HG02571 (cell line): ENCODE results near the gene LPAR6.
"Not testable (repeated sequence)": the region's sequence is repeated elsewhere in the genome, so short reads cannot be mapped to it uniquely, and the experiment has no call there.

Experiments used
- ATAC-seq: cut with Tn5 transposase; IDR thresholded peaks from one replicate; pipeline ENCODE4 v1.9.1; 2021; ENCODE audit warnings: mild to moderate bottlenecking, moderate library complexity; ENCODE audit not compliant: unreplicated experiment

Gene LPAR6, protein sequence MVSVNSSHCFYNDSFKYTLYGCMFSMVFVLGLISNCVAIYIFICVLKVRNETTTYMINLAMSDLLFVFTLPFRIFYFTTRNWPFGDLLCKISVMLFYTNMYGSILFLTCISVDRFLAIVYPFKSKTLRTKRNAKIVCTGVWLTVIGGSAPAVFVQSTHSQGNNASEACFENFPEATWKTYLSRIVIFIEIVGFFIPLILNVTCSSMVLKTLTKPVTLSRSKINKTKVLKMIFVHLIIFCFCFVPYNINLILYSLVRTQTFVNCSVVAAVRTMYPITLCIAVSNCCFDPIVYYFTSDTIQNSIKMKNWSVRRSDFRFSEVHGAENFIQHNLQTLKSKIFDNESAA

DNA sequence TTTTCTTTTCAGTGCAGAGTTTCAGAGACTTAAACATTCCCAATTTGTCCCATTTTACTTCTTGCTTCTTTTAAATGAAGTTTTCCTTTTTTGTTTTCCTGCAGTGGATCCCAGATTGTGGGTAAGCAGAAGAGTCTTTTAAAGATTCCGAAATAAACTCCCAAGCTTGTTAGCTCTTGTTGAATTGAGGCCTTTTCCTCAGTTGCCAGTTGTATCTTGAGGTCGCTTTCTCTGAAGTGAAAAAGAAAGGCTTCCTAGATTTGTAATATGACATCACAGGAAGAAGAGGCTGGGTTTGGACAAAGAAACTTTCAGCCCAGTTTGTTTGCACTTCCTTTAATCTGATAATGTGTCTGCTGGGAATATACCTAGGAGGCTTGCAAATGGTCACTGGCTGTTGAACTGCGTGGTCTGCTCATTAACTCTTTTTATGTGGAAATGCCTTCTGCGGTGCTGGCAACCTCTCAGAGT is at the start of gene LPAR6:
Gene LPAR6 (minus strand): TSS at position 233 of the 471 bp plus-strand sequence. CDS start 690 bp downstream, outside the sequence.
- no peak for ATAC-seq

DNA sequence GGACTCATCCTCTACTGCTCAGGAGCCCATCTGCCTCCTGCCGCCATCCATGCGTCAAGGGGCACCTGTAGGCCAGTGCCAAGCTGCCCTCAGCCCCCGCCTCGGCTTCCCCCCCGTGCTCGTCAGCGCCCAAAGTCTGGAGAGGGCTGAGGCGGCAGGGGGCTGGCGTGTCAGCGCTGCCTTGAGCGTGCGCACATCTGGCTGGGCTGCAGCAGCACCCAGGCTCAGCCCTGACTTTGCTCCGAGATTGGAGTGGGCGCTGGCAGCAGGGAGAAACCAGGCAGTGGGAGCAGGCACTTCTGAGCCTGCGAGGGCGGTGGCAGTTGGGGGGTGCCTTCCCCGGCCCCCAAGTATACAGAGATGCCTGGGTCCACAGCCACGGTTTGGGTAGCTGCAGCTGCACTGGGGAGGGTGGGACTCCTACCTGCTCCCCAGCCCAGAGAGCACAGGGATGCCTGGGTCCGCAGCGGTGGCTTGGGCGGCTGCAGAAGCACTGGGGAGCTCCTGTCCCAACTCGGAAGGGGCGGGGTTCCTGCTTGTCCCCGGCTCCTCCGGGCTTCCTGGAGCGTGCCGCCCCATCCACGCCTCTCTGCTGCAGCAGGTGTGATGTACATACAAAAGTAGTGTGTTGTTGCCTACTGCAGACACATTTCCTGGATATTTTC is 44.8 kb upstream of the LPAR6 start:
- ATAC-seq = no peak

DNA sequence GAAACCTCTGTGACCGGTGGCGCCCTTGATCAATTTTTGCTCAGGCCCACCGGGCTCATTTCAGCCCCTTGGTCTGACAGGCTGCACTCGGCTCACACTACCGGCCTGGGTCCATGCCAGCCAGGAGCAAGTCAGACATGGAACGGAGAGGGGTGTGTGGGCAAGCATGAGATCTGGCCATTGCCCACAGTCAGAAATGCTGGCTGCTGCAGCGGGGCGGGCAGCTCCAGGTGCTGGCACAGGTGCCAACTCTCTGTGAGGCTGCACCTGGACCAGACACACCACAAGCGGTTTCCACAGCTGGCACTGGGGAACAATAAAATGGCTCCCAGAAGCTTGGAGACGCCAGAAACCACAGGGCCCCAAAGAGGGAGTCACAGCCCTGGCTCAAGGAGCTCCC is 43.6 kb upstream of the LPAR6 start:
- no peak for ATAC-seq

DNA sequence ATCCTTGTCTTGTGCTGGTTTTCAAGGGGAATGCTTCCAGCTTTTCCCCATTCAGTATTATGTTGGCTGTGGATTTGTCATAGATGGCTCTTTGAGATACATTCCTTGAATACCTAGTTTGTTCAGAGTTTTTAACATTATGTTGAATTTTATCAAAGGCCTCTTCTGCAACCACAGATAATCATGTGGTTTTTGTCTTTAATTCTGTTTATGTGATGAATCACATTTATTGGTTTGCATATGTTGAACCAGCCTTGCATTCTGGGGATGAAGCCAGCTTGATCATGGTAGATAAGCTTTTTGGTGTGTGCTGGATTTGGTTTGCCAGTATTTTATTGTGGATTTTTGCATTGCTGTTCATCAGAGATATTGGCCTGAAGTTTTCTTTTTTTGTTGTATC is 38.3 kb upstream of the LPAR6 start:
- not testable (repeated sequence) for ATAC-seq

DNA sequence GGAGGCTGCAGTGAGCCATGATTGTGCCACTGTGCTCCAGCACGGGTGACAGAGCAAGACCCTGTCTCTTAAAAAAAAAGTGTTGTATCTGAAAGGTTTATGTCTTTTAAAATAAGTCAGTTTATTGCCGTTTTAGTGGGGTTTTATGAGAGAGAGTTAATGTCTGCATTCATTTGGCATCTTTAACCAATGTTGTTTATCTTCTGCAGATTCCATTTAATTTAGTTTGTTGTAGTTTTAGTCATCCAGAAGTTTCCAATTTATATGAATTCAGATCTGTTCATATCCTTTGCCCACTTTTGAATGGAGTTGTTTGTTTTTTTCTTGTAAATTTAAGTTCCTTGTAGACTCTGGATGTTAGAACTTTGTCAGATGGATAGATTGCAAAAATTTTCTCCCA is 36.7 kb upstream of the LPAR6 start:
- no peak for ATAC-seq

DNA sequence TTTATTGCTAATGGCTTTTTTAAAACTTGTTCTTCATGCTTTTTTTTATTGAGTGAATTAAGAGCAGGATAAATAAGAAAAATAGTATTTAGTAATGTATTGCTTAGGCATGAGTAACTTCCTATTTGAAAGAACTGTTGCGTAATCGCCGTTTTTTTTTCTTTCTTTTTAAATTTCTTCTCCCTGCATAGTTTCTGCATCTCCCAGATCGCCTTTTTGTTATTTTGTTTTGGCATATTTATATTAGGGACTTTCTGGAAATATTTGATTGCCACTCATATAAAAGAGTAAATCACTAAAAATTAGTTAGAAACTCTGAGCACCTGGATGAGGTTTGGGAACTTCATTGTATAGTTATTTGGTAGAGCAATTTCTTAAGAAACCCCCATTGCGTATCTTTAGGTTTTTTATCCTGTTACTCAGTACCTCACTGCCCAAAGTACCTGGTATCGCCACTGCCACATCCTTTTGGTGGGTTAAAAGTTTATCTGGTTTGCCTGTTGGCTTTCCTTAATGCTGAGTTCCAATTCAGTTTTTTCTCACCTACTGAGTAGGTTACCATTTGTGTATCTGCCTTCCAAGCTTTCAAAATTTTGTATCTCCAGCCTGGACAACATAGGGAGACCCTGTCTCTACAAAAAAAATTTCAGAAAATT is 36.2 kb upstream of the LPAR6 start:
- ATAC-seq = no peak

DNA sequence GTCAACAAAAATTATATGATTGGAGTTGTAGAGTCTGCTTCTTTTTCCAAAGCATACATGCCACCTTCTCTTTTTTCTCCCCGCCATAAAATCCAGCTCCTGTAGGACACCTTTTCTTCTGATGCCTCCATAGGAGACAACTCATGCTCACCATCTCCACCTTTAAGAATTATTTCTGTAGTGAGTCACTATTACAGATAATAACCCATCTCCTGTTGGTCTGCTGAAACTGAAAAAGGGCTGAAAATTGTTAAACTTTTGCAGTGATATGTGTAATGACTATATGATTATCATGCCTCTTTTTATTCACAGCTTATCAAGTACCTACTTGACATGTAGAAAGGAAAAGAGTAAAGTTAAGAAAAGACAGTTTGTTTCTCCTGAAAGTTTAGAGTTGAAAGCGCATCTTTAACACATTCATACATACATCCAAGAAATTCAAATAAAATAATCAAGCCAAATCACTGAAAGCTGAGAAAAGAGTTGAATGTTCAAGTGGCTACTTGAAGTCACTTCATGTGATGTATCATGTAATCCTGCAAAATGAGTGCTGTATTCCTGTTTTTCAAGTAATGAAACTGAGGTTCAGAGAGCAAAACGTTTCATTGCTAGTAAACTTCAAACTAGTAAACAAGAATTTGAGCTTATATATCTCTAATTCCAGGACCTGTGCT is 35.5 kb upstream of the LPAR6 start:
- ATAC-seq = no peak

DNA sequence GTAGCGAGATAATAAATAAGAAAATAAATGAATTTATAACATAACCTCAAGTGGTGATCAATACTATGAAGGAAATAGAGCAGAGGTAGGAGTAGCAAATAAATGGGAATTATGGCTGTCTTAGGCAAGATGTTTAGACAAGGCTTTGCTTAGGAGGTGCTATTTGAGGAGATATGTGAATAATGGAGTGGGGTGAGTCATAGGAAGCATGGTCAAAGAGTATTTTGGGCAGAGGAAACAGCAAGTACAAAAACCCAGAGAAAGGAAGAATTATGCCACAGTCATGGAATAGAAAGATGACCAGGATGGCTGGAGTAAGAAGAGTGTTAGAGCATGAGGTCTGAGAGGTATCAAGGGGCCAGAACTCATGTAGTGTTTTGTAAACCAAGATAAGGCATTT is 33.6 kb upstream of the LPAR6 start:
- ATAC-seq = no peak

DNA sequence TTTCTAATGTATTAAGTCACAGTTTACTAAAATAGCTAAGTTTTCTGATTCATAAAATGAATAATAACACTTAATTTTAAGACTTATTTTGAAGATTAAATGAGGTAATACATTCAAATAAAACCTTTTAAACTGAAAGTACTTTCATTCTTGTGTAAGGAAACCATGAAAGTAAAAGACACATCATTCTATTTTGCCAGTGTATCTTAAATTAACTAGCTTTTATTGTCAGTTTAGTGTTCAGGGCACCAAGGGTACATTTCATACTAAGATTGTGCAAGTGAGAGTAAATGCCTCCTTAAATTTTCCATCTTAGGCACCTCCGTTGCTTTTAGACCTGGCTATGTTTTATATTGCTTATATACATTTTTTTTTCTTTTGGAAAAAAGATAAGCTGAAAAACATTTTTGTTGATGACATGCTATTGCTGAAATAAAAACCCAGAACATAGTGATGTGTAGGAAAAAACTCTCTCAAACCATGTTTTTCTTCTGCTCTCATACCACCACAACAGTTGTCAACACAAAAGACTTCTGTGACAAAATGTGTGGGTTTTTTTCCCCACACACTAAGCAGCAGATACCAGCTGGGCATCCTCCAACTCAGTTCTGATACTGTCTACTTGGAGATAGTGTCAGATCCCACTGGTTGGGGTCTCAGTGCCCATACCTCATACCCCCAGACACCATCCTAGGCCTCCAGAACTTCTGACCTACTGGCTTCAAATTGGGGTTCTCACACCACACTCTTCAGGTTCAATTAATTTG is 30.7 kb upstream of the LPAR6 start:
- no peak for ATAC-seq

DNA sequence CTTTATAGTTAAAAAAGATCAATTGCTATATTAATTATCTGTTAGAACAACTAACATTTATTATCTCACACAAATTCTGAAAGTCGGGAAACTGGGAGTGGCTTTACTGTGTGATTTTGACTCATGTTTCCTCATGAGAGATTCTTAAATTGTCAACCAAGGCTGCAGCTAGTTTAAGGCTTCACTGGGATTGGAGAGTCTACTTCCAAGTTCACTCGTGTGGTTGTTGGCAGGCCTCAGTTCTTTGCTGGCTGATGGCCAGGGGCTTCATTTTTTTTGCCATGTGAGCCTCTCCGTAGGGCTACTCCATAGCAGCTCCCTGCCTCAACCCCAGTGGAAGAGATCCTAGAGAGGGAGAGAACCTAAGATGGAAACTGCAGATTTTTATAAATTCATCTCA is 24.5 kb upstream of the LPAR6 start:
- ATAC-seq = no peak

DNA sequence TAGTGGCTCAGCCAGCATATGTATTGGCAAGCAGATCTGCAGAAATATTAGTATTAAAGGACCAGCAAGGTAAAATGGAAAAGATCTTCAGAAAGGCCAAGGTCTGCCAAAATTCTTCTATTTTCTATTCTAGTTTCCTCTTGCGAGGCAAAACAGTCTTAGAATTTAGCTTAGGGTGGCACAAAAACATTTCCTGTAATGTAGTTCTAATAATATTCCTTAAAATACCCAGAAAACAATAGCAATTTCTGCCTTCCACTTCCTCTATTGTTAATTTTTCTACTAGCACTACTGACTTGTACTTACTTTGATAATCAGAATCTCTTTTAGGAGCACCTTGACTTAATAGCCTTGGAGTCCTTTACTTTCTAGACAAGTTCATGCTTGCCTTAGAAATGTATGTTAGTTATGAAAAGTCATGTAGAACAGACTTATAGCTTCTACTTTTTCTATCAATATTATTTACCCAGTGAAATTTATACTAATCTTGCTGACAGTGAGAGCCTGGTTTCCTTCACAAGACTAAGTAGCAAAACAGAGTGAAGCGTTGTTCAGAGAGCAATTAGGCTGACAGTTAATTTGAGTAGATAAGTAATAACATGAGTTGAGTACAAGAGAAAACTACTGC is 23.9 kb upstream of the LPAR6 start:
- ATAC-seq = no peak

DNA sequence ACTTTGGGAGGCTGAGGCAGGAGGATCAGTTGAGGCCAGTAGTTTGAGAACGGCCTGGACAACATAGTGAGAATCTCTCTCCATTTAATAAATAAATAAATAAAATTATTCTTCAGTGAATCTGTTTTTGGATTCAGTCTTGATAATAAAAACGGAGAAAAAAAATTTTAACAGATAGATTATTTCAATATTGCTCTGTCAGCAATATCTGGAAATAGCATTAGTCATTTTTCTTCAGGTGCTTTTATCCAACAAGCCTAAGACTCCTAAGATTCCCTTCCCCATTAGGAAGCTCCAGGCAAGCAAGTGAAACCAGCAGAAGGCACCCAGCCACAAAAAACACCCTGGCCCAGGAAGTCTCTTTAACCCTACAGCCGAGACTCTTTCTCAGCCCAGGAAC is 21.3 kb upstream of the LPAR6 start:
- no peak for ATAC-seq

DNA sequence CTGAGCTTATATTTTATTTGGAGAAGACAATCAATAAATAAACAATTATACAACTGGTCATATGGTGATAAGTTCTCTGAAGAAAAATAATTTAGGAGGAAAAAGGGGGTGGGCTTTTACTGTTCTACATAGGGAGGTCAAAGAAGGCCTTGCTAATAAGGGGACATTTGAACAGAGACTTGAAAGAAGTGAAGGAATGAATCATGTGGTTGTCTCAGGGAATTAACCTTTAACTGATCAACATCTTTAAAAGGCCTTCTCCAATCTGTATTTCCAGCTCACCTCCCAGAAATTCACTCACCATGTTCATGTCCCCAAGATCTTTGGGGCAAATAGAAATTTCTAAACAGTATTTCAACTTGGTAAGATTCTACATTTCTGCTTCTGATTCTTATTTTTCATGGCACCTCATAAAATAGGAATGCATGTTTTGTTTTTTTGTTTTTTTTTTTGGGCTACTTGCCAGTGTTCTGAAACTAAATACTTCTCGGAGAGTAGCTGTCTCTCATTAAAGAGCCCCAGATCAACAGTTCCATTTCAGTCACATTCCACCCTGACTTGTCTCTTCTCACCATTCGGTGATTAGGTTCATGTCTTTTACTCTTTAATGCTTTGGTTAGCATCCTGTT is 19.2 kb upstream of the LPAR6 start:
- no peak for ATAC-seq

DNA sequence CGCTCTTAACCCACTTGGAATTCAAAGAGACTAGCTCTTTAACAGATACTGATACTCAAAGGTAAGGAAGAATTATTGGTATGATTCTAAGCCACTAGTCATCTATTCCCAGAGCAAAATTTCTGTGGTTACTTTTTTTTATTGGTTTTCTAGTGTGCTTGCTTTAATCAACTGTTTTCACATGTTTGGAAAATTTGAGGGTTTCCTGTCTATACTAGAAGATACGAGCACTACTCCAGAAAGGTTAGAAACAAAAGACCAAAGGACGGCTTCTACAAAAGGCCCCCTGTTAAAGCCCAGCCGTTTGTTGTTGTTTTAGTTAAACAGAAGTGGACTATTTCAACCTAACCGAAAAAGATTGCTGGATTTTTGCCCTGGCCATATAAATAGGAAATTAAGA is 18.5 kb upstream of the LPAR6 start:
- no peak for ATAC-seq

DNA sequence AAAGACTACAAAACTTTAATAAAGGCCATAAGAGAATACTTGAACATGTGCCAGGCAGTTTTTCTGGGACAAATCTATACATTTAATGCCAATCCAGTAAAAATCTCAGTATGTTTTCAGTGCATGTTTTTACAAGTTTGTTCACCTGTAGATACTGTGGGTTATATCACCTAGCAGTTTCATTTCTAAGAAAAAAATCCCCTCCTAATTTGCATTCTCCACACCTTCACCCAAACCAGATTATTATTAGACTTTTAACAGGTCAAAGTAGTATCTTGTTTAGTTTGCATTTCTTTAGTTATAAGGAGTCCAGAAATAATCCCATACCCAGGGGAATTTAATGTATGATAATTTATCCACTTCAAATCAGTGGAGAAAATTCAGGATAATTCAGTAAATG is 17.0 kb upstream of the LPAR6 start:
- no peak for ATAC-seq

DNA sequence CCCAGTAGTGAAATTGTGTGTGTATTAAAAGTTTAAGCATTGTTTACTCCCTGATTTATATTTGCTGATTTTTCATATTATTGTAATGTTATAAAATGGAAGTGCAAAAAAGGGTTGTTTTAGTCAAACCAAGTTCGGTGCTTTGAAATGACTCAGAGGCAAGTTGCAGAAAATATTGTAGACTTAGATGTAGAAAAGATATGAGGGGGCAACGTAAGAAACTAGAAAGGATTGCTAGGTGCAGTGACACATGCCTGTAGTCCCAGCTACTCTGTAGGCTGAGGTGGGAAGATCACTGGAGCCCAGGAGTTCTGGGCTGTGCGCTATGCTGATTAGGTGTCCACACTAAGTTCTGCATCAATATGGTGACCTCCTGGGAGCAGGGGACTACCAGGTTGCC is 16.1 kb upstream of the LPAR6 start:
- ATAC-seq = no peak

DNA sequence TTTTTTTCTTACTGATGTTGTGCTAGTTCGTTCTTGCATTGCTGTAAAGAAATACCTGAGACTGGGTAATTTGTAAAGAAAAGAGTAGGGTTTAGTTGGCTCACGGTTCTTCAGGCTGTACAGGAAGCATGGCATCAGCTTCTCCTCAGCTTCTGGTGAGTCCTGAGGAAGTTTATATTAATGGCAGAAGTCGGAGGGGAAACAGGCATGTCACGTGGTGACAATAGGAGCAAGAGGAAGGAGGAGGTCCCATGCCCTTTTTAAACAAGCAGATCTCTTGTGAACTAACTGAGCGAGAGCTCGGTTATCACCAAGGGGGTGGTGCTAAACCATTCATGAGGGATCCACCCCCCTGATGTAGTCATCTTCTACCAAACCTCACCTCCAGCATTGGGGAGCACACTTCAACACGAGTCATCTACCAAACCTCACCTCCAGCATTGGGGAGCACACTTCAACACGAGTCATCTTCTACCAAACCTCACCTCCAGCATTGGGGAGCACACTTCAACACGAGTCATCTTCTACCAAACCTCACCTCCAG is 13.9 kb upstream of the LPAR6 start:
- not testable (repeated sequence) for ATAC-seq

DNA sequence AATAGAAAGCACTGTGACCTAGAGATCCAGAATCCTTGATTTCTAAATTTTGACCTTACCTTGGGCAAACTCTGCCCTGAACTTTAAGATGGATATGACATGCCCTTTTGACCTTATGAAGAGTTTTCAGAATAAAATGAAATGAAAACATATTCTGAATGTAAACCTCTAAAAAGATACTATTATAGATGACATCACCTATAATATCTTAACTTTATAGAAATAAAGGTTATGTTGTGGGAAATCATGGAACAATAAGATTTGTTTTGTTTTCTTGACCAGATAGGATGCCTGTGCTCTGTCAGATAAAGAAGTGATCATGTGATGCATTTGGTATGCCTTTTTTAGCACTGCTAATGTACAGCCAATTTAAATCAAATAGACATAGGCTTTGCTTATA is 13.1 kb upstream of the LPAR6 start:
- ATAC-seq = no peak

DNA sequence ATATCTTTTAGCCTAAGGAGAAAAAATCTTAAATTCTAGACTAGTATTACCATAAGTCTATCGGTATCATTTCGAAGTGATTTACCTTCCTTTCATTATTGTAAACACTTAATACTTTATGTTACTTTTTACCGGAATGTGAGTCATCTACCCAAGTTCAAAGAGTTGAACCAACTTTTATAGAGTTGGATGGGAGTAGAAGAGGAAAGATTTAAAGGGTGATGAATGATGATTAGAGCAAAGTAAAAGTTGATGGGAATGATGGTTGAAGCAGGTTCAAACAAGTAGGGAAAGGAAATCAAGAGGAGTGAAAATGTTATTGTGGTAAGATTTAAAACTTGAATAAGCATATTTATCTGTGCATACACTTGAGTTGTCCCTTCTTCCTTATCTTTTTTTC is 11.3 kb upstream of the LPAR6 start:
- no peak for ATAC-seq
